RKO (cell line): ENCODE results near the gene ARL15.

Experiments used
- DNase-seq: peaks from one replicate; pipeline ENCODE4 v3.0.0-alpha.2; 2016; ENCODE audit warnings: low spot score

ARL15 gene

DNA sequence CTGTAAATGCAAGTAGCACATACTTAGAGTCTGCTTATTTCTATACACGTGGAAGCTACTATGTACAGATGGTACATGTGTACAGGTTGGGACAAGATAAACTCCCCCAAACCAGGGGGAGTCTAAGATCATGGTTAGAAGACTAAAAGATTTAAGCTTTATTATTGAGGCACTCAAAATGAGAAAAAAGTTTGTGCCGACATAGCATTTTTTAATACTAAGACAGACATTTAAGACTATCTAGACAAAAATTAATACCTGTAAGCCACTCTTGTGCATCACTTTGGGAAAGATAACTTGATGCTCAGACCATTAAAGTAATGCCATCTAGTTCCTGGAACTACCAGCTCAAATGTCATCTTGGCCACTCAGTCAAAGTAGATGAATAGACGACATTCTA is 279.4 kb downstream of the ARL15 start:
- DNase-seq, result no peak

DNA sequence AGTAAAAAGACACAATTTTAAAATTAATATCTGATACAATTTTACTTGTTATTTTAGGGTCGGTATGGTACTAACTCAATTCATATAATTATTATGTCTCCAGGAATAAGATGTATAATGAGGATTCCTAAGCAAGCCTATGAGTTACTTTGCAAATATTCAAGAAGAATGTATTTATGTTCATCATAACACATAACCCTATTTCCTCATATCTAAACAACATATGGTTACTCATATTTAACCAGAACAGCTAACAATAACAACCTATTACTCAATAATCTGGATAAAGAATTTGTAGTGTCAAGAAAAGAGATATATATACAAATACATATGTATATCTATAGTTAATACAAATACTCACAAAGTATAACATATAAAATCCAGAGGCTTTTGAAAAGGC is 285.9 kb downstream of the ARL15 start:
- DNase-seq, result no peak

DNA sequence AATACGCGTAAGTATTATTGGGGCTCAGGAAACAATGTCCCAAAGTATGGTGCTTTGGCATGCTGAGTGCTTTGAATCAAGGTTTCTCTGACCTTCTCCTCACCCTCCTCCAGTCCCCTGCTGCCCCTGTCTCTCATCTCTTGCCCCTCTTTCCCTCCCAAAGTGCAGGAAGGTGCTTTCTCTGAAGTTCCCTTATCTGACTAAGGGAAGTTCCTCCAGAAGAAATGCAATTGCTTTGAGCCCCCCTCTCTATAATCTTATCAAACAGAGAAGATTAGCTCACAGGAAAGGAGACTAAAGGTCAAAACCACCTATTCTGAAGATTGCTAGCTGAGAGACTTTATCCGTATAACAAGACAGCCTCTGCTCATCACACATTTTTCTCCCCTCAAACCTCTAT is 288.1 kb downstream of the ARL15 start:
- DNase-seq, result no peak

DNA sequence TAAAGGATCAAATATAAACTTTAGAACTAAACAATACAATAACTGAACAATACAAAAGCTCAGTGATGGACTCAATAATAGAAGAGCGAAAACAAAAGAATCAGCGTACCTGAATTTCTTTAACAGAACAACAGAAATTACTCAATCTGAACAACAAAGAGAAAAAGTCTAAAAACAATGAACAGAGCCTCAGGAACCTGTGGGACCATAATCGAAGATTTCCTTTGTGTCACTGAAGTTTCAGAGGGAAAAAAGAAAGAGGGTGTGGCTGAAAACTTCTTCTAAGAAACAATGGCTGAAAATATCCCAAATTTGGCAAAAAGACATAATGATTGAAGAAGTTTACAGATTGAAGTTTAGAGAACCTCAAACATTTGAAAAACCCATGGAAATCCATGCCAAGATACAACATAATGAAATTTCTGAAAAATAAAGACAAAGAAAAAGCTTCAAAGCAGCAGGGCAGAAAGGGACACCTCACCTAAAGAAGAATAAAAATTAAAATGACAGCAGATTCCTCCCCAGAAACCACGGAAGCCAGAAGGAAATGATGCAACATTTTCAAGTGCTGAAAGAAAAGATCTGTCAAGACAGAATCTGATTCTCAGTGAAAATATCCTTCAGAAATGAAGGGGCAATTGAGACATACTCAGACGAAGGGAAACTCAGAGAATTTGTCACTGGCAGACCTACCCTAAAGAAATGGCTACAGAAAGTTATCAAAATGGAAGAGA is 288.8 kb downstream of the ARL15 start:
- DNase-seq, result no peak

DNA sequence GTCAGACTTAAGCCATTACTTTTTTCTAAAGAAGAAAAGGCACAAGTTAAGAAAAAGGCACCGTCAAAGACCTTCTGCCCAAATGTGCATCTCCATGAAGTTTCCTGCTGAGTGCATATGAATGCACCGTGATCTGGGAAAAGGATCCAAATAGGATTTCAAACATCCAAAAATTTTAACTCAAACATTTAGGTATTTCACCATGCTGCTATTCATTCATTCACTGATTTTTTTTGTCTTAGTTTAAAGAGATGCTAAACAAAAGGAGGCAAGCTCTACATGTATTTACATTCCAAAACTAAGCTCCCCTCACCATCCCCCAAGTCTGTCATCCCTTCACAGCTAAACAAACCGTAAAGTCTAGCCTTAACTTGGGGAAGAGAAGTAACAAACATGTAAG is 291.9 kb downstream of the ARL15 start:
- no peak for DNase-seq

DNA sequence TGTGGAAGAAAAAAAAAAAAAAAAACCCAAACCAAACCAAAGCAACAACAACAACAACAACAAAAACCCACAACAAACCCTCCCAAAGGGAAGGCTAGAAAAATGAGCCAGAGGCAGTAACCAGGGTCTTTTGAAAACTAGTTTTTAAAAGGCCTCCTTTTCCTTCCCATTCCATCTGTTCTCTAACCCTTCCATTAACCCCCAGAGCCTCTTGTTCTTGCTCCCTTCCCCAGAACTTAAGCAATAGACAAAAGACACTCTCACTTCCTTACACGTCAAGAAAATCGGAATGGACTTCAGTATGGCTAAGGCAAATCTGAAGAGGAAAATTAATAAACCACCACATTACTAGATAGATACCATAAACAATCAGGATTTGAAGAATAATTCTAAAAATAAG is 292.8 kb downstream of the ARL15 start:
- DNase-seq, result no peak

DNA sequence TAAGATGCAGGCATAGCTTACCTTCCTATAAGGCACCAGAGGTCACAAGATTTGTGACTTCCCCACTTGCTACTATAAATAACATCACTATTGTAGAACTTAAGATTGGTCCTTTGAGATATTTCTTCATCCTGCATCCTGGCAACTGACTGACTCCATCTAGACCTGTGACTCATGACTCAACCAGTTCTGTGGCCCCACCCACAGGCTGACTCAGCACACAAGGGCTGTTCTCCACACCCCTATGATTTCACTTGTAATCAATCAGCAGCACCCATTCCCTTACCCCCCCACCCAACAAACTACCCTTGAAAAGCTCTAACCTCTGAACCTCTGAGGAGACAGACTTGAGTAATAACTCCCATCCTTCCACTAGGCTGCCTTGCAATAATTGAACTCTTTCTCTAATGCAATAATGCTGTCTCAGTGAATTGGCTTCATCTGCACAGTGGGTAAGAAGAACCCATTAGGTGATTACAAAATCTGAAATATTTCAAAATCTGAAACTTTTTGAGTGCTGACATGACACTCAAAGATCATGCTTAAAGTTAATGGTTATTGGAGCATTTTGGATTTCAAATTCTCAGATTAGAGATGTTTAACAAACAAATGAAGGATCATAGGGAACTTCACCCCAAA is 296.7 kb downstream of the ARL15 start:
- DNase-seq, result peak; percentile 82

DNA sequence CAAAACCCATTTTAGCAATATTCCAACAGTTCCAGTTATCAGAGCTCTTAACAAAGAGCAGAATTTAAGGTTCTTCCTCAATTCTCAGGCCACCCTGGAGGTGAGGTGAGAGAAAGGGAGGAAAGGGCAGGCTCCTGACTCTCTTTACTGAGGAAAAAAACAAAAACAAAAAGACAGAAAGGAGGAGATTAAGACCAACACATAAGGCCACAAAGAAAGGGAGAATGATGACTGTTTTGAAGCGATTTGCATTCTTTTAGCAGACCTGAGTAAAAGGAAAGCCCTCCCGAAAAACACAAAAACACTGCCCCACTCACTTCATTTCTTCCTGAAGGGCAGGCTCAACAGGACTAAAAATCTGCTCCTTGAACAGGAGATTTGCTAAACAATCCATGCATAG is 300.5 kb downstream of the ARL15 start:
- no peak for DNase-seq

DNA sequence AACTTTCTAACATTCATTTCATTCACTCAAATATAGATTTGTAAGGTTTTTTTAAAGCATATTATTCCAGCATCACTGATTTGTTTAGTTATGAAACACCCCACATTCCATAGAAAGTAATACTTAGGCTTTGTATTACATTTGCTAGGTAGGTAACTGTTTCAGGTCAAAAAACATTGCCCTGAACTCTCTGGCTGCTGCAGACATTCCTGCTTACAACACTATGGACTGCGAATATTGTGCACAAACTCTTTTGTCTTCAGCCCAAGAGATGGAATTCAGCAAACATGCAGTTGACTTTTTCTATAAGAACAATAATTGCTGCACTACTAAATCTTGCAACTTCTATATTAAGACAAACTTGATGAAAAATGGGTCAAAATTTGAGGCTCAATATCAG is 301.0 kb downstream of the ARL15 start:
- no peak for DNase-seq

DNA sequence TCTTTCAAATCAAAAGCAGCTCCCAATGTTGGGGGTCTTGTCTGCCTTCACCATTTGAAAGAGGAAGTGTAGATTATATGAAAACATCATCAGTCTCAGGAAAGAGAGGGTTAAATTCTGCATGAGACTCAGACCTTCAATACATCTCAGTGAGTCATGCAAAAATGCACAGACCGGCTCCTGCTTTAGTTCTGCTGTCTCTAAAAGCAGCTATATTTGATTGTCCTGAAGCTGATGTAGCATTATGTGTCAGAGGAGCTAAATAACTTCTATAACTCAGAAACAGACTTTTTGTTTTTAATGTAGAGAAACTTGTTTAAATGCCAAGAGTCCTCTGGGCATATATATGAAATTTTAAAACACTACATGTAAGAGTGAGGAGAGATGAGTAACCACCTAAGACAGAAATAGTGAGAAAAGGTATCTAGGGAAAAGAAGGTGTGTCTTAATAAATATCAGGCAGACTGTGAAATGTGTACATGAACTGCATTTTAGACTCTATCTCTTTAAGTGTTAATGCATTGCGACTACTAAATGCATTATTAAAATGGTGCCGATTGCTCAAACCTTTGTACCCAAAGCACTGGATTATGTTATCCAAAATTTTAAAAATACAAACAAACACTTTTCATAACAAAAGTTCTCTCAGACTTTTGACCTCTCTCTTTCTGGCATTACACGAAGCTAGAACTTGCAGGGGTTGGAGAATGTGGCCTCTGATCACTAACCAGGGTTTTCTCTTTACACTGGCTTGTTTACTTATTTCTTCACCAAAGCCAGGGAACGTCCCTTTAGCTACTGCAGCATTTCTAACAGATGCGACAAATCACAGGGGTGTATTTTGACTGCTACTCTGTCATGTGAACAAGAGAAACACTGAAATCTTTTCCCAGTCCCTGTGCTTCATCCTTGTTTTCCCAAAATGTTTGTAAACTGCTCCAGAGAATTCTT is 302.3 kb downstream of the ARL15 start:
- DNase-seq, result peak; percentile 23

DNA sequence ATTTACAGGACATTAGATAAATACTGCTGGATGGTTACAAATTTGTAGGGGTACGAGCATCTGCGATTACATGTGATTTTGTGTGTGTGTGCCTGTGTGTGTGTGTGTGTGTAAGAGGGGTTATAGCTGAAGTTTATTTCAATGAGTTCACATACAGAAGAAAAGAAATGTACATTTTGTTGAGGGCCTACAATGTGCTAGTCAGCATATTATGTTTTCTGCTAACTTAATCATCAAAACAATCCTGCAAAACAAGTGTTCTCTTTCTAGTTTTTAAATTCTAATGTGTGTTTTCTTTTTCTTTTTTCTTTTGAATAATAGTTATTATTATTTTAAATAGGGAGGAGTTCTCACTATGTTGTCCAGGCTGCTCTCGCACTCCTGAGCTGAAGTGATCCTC is 305.7 kb downstream of the ARL15 start:
- no peak for DNase-seq

DNA sequence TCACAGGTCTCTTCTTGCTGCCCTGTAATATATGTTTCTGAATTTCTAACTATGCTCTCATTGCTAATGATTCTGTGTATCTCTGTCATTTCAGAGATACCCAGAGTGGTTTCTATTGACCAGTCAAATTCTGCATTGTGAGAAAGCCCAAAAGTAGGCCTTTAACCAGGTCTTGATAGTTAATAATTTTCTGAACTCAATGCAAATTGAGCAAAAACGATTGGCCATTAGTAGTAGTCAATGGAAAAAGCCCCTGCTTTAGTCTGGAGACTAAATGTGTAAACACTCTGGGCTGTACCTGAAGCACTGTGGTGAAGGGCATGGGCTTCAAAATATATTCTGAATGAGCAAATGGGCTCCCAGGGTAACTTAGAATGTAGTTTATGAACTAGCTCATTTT is 307.6 kb downstream of the ARL15 start:
- no peak for DNase-seq

DNA sequence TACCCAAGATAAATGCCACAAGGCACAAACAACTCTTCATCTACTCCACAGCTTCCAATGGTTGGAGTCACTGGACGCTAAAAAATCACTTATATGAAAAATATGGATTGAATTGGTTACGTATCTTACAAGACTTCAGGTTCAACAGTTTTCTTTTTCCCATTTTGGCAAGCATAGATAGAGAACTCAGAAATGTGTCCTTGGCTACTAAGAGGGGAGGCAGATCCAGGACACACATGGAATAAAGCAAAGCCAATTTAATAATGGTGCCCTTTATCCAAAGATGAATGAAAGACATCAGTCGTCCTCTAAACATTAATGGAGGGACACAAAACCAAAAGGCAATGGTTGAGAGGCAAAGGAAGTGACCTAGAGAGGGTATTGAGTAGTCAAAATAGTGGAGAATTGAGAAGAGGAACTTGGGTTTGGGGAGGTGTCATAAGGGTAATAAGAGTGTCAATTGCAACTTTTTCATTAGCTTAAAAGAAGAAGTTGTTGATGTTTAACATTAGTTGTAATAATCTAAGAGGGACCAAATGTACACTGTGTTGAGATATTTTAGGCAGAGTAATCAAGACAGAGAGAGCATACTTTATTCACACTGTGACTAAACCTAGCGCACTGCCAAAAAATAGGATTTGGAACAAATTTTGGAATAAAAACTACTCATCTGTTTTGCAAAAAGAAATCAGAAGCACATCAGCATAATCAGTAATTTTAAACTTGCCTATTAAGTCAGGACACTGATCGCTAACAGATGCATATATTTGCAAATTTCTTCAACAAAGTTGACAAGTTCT is 308.2 kb downstream of the ARL15 start:
- no peak for DNase-seq

DNA sequence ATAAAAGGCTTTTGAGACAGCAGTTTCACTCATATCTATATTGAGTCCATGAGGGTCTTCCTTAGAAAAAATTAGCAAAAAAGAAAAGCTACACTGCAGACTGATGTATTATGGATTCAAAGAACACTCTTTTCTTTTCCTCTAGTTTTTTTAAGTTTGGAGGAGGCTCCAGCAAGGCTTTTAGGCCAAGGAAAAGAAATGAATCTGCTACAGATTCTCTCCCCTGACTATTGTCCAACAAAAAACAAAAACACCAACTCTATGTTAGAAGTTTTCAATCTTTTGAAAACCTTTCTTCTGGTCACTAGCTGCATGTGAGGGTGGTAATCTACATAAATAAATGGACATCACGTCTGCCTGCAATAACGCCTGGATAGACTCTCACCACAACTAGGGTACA is 310.4 kb downstream of the ARL15 start:
- DNase-seq, result no peak

DNA sequence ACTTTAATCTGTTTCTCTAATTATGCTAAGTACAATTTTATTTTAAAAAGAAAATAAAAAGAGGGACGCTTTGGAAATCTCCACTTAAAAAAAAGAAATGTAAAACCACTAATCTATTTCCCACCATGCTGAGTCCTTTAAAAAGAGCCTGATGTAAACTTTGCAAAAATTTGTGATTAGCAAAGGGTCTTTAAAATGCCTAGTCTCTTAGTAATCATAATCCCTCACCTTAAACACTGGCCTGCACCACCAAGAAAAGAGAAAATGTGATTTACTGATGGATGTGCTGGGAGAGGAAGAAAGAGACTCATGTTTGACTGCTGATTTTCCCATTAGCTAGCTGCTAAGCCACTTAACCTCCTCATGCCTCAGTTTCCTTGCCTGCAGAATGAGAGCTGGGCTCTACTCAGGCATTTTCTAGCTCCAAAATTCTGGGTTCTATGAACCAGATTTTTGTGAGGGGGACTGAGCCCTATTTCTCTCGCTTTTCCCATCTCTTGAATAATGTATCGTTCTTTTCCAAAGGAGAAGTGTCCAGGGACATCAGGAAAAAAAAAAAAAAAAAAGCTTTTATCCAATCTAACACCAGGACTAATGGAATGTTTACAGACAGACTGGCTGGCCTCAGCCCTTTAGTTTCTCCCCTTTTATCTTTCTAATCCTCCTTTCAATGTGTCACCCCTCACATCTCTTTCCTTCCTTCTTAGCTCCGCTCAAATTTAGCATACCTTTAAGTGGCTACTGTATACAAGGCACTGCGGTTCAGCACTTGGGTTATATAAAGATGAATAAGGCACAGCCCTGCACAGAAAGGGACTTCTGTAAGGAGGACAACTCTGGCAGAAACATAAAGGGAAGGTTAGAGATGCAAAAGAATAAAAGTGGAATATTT is 312.4 kb downstream of the ARL15 start:
- no peak for DNase-seq

DNA sequence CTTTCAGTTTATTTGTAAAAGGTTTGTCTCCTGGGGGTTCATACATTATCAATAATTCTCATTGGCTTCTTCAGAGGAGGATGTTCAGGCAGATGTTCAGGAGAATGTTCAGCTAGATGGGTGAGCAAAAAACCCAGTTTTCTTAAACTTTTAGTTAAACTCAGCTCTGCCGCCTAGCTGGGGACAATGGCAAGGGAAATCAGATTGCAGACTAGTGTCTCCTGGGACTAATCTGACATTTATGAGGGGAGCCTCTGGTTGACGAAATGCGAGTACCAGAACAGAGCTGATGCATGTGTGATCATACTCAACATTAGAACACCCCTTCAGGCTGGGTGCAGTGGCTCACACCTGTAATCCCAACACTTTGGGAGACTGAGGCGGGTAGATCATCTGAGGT is 314.4 kb downstream of the ARL15 start:
- DNase-seq, result no peak

DNA sequence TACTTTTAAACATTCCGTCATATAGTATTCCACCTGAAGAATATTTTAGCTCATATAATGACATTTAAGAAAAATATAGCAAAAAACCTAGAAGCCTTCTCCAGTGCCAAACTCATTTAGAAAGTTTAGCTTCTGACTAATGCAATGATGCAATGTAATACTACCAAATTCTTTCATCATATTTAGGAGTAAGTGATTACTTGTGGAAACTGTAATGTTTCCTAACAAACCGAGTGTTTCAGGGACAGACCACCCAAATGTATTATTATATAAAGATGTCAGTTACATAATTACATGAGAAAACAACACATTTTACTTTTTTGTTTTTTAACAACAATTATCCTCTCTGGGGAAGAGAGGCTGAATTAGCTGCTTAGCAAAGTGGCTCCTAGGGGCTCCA is 316.2 kb downstream of the ARL15 start:
- DNase-seq, result peak; percentile 43

DNA sequence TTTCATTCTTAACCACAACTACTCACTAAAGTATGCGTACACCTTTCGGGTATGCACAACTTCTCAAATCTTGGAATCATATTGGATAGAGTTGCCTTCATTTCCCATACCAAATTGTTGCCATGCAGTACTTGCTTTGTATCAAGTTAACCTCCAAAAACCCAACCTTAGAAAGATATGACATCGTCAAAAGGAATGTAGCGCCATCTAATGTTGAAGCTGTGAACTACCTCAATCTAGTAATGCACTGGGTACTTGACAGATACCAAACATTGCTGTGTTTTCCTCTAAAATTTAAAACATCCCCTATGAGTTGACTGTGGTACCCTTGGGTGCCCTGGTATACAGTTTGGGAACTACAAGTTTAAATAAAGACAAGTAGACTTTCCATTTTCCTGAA is 318.4 kb downstream of the ARL15 start:
- DNase-seq, result no peak

DNA sequence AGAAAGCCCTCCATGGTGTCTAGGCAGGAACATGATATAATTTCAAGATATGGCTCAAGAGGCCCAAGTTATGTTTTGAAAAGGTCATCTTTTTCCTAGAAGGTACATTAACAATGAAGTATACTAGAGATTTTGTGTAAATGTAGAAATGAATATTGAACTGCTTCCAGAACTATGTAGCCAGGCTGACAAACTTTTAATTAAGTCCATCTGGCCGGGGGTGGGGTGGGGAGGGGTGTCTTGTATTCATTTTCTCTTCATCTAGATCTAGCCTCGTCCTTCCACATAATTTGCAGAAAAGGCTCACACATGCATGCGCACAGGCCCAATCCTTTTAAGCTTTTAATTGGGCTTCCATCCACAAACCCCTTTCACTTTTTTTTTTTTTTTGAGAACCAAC is 323.3 kb downstream of the ARL15 start:
- DNase-seq, result no peak

DNA sequence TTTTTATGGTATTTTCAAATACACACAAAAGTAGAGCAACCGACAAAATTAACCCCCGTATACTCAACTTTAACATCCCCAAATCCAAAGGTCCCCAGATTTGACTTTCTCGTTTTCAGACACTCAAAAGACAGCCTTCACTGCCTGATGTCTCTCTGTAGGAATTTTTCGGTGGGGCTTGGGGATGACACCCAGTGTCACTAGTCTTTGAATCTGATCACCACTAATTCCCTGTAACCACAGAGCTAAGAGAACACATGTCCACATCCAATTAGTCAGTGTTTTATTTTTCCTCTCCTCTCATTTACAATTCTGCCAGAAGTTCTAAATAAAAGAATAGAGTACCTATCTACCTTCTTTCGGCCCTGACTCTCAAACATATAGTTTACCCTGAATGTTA is 324.6 kb downstream of the ARL15 start:
- no peak for DNase-seq

DNA sequence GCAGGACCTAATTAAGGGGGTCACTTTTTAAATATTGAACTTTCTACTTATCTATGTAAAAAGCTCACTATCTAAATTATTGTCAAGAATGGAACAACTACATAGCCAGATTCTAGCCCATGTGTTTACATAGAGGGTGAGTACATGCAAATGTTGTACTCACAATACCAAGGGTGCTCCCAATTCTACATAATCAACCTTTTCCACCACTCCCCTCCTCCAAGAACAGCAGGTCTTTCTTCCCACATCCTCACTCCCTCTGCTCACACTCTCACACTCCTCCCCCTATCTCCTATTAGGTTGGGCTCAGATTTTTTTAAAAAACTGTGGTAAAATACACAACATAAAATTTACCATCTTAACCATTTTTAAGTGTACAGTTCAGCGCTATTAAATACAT is 325.4 kb downstream of the ARL15 start:
- no peak for DNase-seq
